SU-DHL-6 (cell line): ENCODE data around the gene PILRB.

Experiments used
- H2AFZ ChIP-seq: fragments of 200-600 bp; sonication (generic); 2 replicates; pipeline ENCODE4 v1.6.1; 2014; ENCODE audit warnings: low read depth, mild to moderate bottlenecking, moderate library complexity, mixed read lengths, antibody characterized with exemption, low read length; ENCODE audit not compliant: severe bottlenecking
- H3F3A ChIP-seq: fragments of 200-600 bp; shearing (Covaris generic); 2 replicates; pipeline ENCODE4 v1.6.0; 2016; ENCODE audit warnings: antibody characterized with exemption, mild to moderate bottlenecking; ENCODE audit not compliant: insufficient read depth
- H3K27ac ChIP-seq: fragments of 200-600 bp; sonication (generic); 2 replicates; pipeline ENCODE4 v1.5.1; 2016; ENCODE audit warnings: low read depth, mild to moderate bottlenecking, low read length, moderate library complexity, mixed read lengths
- H3K27me3 ChIP-seq: fragments of 200-600 bp; sonication (generic), shearing (Covaris generic); 2 replicates; pipeline ENCODE4 v1.6.0; 2014; ENCODE audit warnings: mild to moderate bottlenecking, low read length
- H3K36me3 ChIP-seq: fragments of 200-600 bp; sonication (generic); 2 replicates; pipeline ENCODE4 v1.6.1; 2014; ENCODE audit warnings: mild to moderate bottlenecking, low read length, mixed read lengths
- H3K4me2 ChIP-seq: fragments of 300-600, 200-600 bp; shearing (Covaris generic), sonication (generic); 2 replicates; pipeline ENCODE4 v1.6.0; 2014; ENCODE audit warnings: low read length, low read depth, mild to moderate bottlenecking; ENCODE audit not compliant: poor library complexity, severe bottlenecking
- H3K4me3 ChIP-seq: fragments of 200-600 bp; sonication (generic); 2 replicates; pipeline ENCODE4 v1.5.1; 2014; ENCODE audit warnings: antibody characterized with exemption, low read length, mild to moderate bottlenecking, mixed read lengths; ENCODE audit not compliant: insufficient read depth, poor library complexity, severe bottlenecking
- H3K79me2 ChIP-seq: fragments of 200-600 bp; sonication (generic); 2 replicates; pipeline ENCODE4 v1.6.1; 2014; ENCODE audit warnings: mild to moderate bottlenecking, low read length, moderate library complexity; ENCODE audit not compliant: insufficient read depth
- H3K9ac ChIP-seq: fragments of 200-600 bp; sonication (generic); 2 replicates; pipeline ENCODE4 v1.7.0; 2014; ENCODE audit warnings: mild to moderate bottlenecking, low read length
- H3K9me2 ChIP-seq: fragments of 200-600 bp; sonication (generic); replicated peaks from 2 replicates; pipeline ENCODE4 v1.6.1; 2014; ENCODE audit warnings: low read length; ENCODE audit not compliant: insufficient read depth
- H3K9me3 ChIP-seq: fragments of 200-600 bp; sonication (generic); 2 replicates; pipeline ENCODE4 v1.6.1; 2014; ENCODE audit warnings: low read length, mixed read lengths; ENCODE audit not compliant: insufficient read depth
- H4K20me1 ChIP-seq: fragments of 200-600 bp; sonication (generic); 2 replicates; pipeline ENCODE4 v1.6.1; 2014; ENCODE audit warnings: low read depth, mild to moderate bottlenecking, antibody characterized with exemption, low read length, moderate library complexity, mixed read lengths
- CTCF ChIP-seq: fragments of 200-600 bp; sonication (generic); IDR thresholded peaks from one replicate; pipeline ENCODE4 v1.5.1; 2017; ENCODE audit warnings: antibody characterized with exemption, mild to moderate bottlenecking, low read length, moderate library complexity; ENCODE audit not compliant: insufficient read depth, poor library complexity, severe bottlenecking
- EZH2phosphoT487 ChIP-seq: fragments of 200-600 bp; sonication (generic), shearing (Covaris generic); conservative IDR thresholded peaks from 2 replicates; pipeline ENCODE4 v1.6.1; 2018; ENCODE audit warnings: mild to moderate bottlenecking, antibody characterized with exemption, low read length, moderate library complexity, mixed read lengths

The PILRB gene

GRCh38 chr7:100401811-100402210 is 43.9 kb downstream of the PILRB start:
- no peak overlapping the region for H3K9ac ChIP-seq

GRCh38 chr7:100402241-100402640 is 44.3 kb downstream of the PILRB start:
- Histone ChIP-seq H3K9me2 (no peaks in the 10 kb centered on the region), H3K4me2 (no peak overlapping the region), H3K27me3 (no peaks in the 10 kb centered on the region), H2AFZ (no peak overlapping the region), H3K9ac (no peak overlapping the region), H3K27ac (no peak overlapping the region), H3K79me2 (no peaks in the 10 kb centered on the region), H3K4me3 (no peak overlapping the region), H3F3A (no peaks in the 10 kb centered on the region), H3K36me3 (no peaks in the 10 kb centered on the region), H4K20me1 (no peaks in the 10 kb centered on the region), H3K9me3 (no peaks in the 10 kb centered on the region)
- TF ChIP-seq CTCF (no peak), EZH2phosphoT487 (no peak)

More at GRCh38 chr7:100401811-100402210, 43.9 kb downstream of the PILRB start:
- no peak for TF ChIP-seq EZH2phosphoT487
- no peak for TF ChIP-seq CTCF
- Histone ChIP-seq H3K9me2 (no peaks in the 10 kb centered on the region), H3K36me3 (no peaks in the 10 kb centered on the region), H3K4me3 (no peak overlapping the region), H3K27me3 (no peaks in the 10 kb centered on the region), H3K9me3 (no peaks in the 10 kb centered on the region), H3K79me2 (no peaks in the 10 kb centered on the region), H2AFZ (no peak overlapping the region), H3F3A (no peaks in the 10 kb centered on the region), H3K4me2 (no peak overlapping the region), H4K20me1 (no peaks in the 10 kb centered on the region), H3K27ac (no peak overlapping the region)

- H2AFZ ChIP-seq, result no peak overlapping the region
- no peak overlapping the region for H3K4me2 ChIP-seq
- H3F3A ChIP-seq, result no peaks in the 10 kb centered on the region
- H3K27me3 ChIP-seq, result no peaks in the 10 kb centered on the region
- no peaks in the 10 kb centered on the region for H4K20me1 ChIP-seq
- H3K79me2 ChIP-seq, result no peaks in the 10 kb centered on the region
- H3K27ac ChIP-seq, result no peak overlapping the region
- no peaks in the 10 kb centered on the region for H3K9me3 ChIP-seq
- TF ChIP-seq EZH2phosphoT487, result no peak
- no peak for TF ChIP-seq CTCF
- H3K4me3 ChIP-seq, result no peak overlapping the region
- H3K36me3 ChIP-seq, result no peaks in the 10 kb centered on the region
- no peak overlapping the region for H3K9ac ChIP-seq
- H3K9me2 ChIP-seq, result no peaks in the 10 kb centered on the region
These were observed 48.9 kb downstream of the PILRB start for GRCh38 chr7:100406767-100407166.
